Loucy (cell line): ENCODE data around the gene CRTC1.
A peak's percentile ranks its signal among the peaks of the same experiment; 100 is the strongest.

Source experiments
- H2AFZ ChIP-seq: fragments of 200-600 bp; sonication (generic); 2 replicates; pipeline ENCODE4 v1.6.0; 2016; ENCODE audit warnings: antibody characterized with exemption, mild to moderate bottlenecking, low read length, moderate library complexity
- H3F3A ChIP-seq: fragments of 200-600 bp; 2 replicates; pipeline ENCODE4 v1.6.0; 2016; ENCODE audit warnings: antibody characterized with exemption, low read depth, mild to moderate bottlenecking
- H3K27me3 ChIP-seq: fragments of 200-600 bp; sonication (generic); 2 replicates; pipeline ENCODE4 v1.6.1; 2014; ENCODE audit warnings: low read length, mild to moderate bottlenecking; ENCODE audit not compliant: insufficient read depth, poor library complexity, severe bottlenecking
- H3K36me3 ChIP-seq: fragments of 200-600 bp; sonication (generic); 2 replicates; pipeline ENCODE4 v1.6.1; 2016; ENCODE audit warnings: low read length; ENCODE audit not compliant: insufficient read depth
- H3K4me1 ChIP-seq: fragments of 200-600 bp; sonication (generic); 2 replicates; pipeline ENCODE4 v1.5.1; 2014; ENCODE audit warnings: low read length, mild to moderate bottlenecking; ENCODE audit not compliant: insufficient read depth, poor library complexity, severe bottlenecking
- H3K4me2 ChIP-seq: fragments of 200-600 bp; sonication (generic); 2 replicates; pipeline ENCODE4 v1.6.0; 2014; ENCODE audit warnings: antibody characterized with exemption, low read length, low read depth, mild to moderate bottlenecking; ENCODE audit not compliant: poor library complexity, severe bottlenecking
- H3K4me3 ChIP-seq: fragments of 200-600 bp; sonication (generic); 2 replicates; pipeline ENCODE4 v1.5.1; 2014; ENCODE audit warnings: low read length, mild to moderate bottlenecking, mixed read lengths; ENCODE audit not compliant: poor library complexity, severe bottlenecking
- H3K79me2 ChIP-seq: fragments of 200-600 bp; sonication (generic); 2 replicates; pipeline ENCODE4 v1.6.1; 2014; ENCODE audit warnings: low read length; ENCODE audit not compliant: insufficient read depth
- H3K9ac ChIP-seq: fragments of 200-600 bp; sonication (generic); 2 replicates; pipeline ENCODE4 v1.6.0; 2014; ENCODE audit warnings: mild to moderate bottlenecking, low read depth, low read length, moderate library complexity; ENCODE audit not compliant: poor library complexity, severe bottlenecking
- H3K9me2 ChIP-seq: fragments of 200-600 bp; sonication (generic); replicated peaks from 2 replicates; pipeline ENCODE4 v1.6.1; 2016; ENCODE audit warnings: low read depth, low read length, mixed read lengths
- H3K9me3 ChIP-seq: fragments of 200-600 bp; sonication (generic); 2 replicates; pipeline ENCODE4 v1.6.1; 2014; ENCODE audit warnings: mild to moderate bottlenecking, antibody characterized with exemption, low read length, low read depth; ENCODE audit not compliant: insufficient read depth
- H4K20me1 ChIP-seq: fragments of 200-600 bp; sonication (generic); 2 replicates; pipeline ENCODE4 v1.6.0; 2014; ENCODE audit warnings: antibody characterized with exemption, low read length, mild to moderate bottlenecking; ENCODE audit not compliant: insufficient read depth, poor library complexity, severe bottlenecking
- EZH2phosphoT487 ChIP-seq: fragments of 200-600 bp; IDR thresholded peaks from 2 replicates; pipeline ENCODE4 v1.6.1; 2018; ENCODE audit warnings: antibody characterized with exemption, mild to moderate bottlenecking, moderate library complexity, borderline replicate concordance
- TF ChIP-seq, protein P1 (sequence below): fragments of 200-600 bp; sonication (generic); conservative IDR thresholded peaks from 2 replicates; pipeline ENCODE4 v1.5.1; 2014; ENCODE audit warnings: mild to moderate bottlenecking, antibody characterized with exemption, low read length

CRTC1 gene

DNA sequence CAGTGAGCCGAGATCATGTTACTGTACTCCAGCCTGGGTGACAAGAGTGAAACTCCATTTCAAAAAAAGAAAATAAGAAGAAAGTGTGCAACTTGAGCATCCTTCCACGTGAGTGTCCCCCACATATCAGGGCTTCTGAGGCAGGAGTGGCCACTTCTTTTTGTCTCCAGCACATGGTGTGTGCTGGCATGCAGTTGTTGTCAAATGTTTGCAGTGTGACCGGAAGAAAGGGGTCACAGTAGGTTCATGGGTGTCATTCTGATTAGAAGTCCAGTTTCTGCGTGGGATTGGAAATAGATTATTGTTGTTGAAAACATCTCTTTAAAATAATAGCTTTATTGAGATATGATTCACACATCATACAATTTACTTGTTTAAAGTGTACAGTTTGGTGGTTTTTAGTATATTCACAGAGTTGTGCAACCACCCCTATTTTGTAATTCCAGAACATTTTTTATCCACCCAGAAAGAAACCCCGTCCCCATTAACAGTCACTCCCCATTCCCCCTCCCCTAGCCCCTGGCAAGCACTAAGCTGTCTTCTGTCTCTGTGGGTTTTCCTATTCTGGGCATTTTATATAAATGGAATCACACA lies 2.2 kb downstream of the CRTC1 start:
- Histone ChIP-seq H3K9me2 (no peaks in the 10 kb centered on the region), H3K9ac (no peak overlapping the region), H3K36me3 (no peaks in the 10 kb centered on the region), H2AFZ (no peak overlapping the region), H4K20me1 (no peaks in the 10 kb centered on the region), H3K4me2 (peak overlapping the region; percentile 47), H3F3A (no peaks in the 10 kb centered on the region), H3K79me2 (peaks cover 57% of the 10 kb centered on the region), H3K4me1 (peaks cover 18% of the 10 kb centered on the region), H3K27me3 (no peaks in the 10 kb centered on the region), H3K9me3 (no peaks in the 10 kb centered on the region), H3K4me3 (no peak overlapping the region)
- TF ChIP-seq, protein P1, sequence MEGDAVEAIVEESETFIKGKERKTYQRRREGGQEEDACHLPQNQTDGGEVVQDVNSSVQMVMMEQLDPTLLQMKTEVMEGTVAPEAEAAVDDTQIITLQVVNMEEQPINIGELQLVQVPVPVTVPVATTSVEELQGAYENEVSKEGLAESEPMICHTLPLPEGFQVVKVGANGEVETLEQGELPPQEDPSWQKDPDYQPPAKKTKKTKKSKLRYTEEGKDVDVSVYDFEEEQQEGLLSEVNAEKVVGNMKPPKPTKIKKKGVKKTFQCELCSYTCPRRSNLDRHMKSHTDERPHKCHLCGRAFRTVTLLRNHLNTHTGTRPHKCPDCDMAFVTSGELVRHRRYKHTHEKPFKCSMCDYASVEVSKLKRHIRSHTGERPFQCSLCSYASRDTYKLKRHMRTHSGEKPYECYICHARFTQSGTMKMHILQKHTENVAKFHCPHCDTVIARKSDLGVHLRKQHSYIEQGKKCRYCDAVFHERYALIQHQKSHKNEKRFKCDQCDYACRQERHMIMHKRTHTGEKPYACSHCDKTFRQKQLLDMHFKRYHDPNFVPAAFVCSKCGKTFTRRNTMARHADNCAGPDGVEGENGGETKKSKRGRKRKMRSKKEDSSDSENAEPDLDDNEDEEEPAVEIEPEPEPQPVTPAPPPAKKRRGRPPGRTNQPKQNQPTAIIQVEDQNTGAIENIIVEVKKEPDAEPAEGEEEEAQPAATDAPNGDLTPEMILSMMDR = no peak
- no peak for TF ChIP-seq EZH2phosphoT487

DNA sequence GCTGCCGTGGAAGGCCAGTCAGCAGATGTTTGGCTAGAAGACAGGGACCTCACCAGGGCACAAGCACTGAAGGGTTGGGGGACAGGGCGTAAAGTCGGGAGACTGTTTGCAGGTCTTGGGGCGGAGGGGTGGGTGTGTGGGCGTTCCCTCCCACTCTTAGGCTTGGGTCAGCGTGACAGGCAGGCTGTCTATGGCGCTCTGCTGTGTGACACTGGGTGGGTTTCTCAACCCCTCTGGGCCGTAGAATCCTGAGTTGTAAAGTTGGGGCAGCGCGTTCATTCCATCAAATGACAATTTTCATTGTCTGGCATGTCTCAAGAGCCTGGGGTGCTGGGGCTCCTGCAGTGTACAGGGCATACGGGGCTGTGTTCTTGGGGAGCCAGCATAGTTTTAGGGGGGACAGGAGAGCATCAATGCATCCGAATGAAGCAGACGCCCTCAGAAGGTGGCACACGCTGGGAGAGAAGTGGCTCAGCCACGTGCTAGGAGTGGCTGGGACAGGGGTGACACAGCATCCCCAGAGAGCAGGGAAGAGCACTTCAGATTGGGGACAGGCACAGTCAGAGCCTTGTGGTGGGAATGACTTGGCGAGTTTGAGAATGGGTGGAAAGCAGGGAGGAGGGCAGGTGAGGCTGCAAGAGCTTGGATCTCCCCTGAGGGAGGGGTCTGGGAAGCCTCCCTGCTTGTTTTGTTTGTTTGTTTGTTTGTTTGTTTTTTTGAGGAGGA lies 4.4 kb downstream of the CRTC1 start:
- TF ChIP-seq, protein P1 = no peak
- no peak for TF ChIP-seq EZH2phosphoT487
- H3K36me3 ChIP-seq = no peaks in the 10 kb centered on the region
- no peaks in the 10 kb centered on the region for H4K20me1 ChIP-seq
- no peak overlapping the region for H3K9ac ChIP-seq
- H3K9me3 ChIP-seq = no peaks in the 10 kb centered on the region
- H2AFZ ChIP-seq = no peak overlapping the region
- no peaks in the 10 kb centered on the region for H3F3A ChIP-seq
- peaks cover 12% of the 10 kb centered on the region for H3K4me1 ChIP-seq
- no peaks in the 10 kb centered on the region for H3K27me3 ChIP-seq
- H3K4me3 ChIP-seq = no peak overlapping the region
- peaks cover 70% of the 10 kb centered on the region for H3K79me2 ChIP-seq
- no peak overlapping the region for H3K4me2 ChIP-seq
- H3K9me2 ChIP-seq = no peaks in the 10 kb centered on the region

- no peaks in the 10 kb centered on the region for H3K27me3 ChIP-seq
- H3F3A ChIP-seq = peaks cover 10% of the 10 kb centered on the region; the same call in 1 of the 2 replicates
- H3K4me2 ChIP-seq = no peak overlapping the region
- no peaks in the 10 kb centered on the region for H3K9me2 ChIP-seq
- no peaks in the 10 kb centered on the region for H3K36me3 ChIP-seq
- H4K20me1 ChIP-seq = peaks cover 5% of the 10 kb centered on the region
- peaks cover 14% of the 10 kb centered on the region for H3K4me1 ChIP-seq
- no peak overlapping the region for H3K9ac ChIP-seq
- H3K79me2 ChIP-seq = peaks cover 72% of the 10 kb centered on the region; the same call in 1 of the 2 replicates
- H2AFZ ChIP-seq = no peak overlapping the region
- no peaks in the 10 kb centered on the region for H3K9me3 ChIP-seq
- no peak overlapping the region for H3K4me3 ChIP-seq
- TF ChIP-seq, protein P1 = no peak
- no peak for TF ChIP-seq EZH2phosphoT487
Measured at GRCh38 chr19:18696023-18696422, 12.5 kb downstream of the CRTC1 start.
